B cell (primary cell): ENCODE results near the gene ZDHHC22. TPM values are rescaled to one million over a fixed set of nuclear protein-coding genes. Genes with fewer than 3 reads are reported as not detected.

ENCODE experiments used
- ATAC-seq: fragments of 200-7000 bp; cut with Tn5 transposase; one replicate; pipeline ENCODE4 v1.10.0; 2021; ENCODE audit warnings: low read depth, mild to moderate bottlenecking, moderate number of reproducible peaks, moderate library complexity
- CTCF ChIA-PET: fragments of 350-600 bp; sonication (Branson Sonifier 250); formaldehyde crosslinking; loops from one replicate; lab custom pipeline; 2021; ENCODE audit warnings: antibody characterized with exemption, inconsistent platforms; lab: Charles Lee
- POLR2A ChIA-PET: fragments of 350-600 bp; sonication (Branson Sonifier 250); formaldehyde crosslinking; loops from one replicate; lab custom pipeline; 2021; ENCODE audit warnings: antibody characterized with exemption; lab: Charles Lee
- DNase-seq: peaks from one replicate; pipeline ENCODE4 v3.0.0; 2013
- H2AFZ ChIP-seq: 2 replicates; pipeline ENCODE4 v1.6.1; 2012; ENCODE audit warnings: mild to moderate bottlenecking, low read depth, low read length; ENCODE audit not compliant: insufficient read depth, poor library complexity, severe bottlenecking
- H3K27ac ChIP-seq, 2 donors: 1 replicate in 1 of 2; 2 replicates in 1 of 2; pipeline ENCODE4 v1.5.1; 2012 to 2013; ENCODE audit warnings: low read length in 2 of 2, mild to moderate bottlenecking in 2 of 2, moderate library complexity in 1 of 2
- H3K27me3 ChIP-seq, 4 experiments: fragments of 200-600 bp in 1 of 4; sonication (generic) in 1 of 4; replicated peaks in 1 of 4; 1 replicate in 2 of 4; 2 replicates in 2 of 4; pipeline versions ENCODE4 v1.6.1 to v1.7.0; 2013 to 2016; ENCODE audit warnings: low read length in 3 of 4, mild to moderate bottlenecking in 2 of 4, mixed read lengths in 1 of 4, moderate library complexity in 1 of 4; ENCODE audit not compliant: insufficient read depth in 4 of 4, control insufficient read depth in 3 of 4; ENCODE audit errors: control extremely low read depth in 1 of 4
- H3K36me3 ChIP-seq, 2 experiments: replicated peaks in 1 of 2; 1 replicate in 1 of 2; 2 replicates in 1 of 2; pipeline versions ENCODE4 v1.6.1 to v1.7.1; 2013; ENCODE audit warnings: low read length in 1 of 2; ENCODE audit not compliant: insufficient read depth in 2 of 2, control insufficient read depth in 1 of 2; ENCODE audit errors: control extremely low read depth in 1 of 2, extremely low read depth in 1 of 2
- H3K4me1 ChIP-seq, 2 donors: fragments of 200-600 bp in 1 of 2; sonication (generic) in 1 of 2; 1 replicate in 1 of 2; 2 replicates in 1 of 2; pipeline versions ENCODE4 v1.5.1 to v1.6.1; 2013 to 2017; ENCODE audit warnings: low read length in 2 of 2; ENCODE audit not compliant: control insufficient read depth in 2 of 2, insufficient read depth in 2 of 2
- H3K4me2 ChIP-seq: replicated peaks from 2 replicates; pipeline ENCODE3; 2012; ENCODE audit warnings: mild to moderate bottlenecking, low read depth, low read length; ENCODE audit not compliant: poor library complexity, severe bottlenecking
- H3K4me3 ChIP-seq, 5 experiments: fragments of 200-600 bp in 1 of 5; sonication (generic) in 1 of 5; 1 replicate in 3 of 5; 2 replicates in 2 of 5; pipeline versions ENCODE4 v1.5.1 to v1.7.0; 2011 to 2016; ENCODE audit warnings: low read length in 4 of 5, mild to moderate bottlenecking in 4 of 5, low read depth in 2 of 5, control low read depth in 1 of 5, moderate library complexity in 1 of 5; ENCODE audit not compliant: insufficient read depth in 1 of 5; ENCODE audit errors: control extremely low read depth in 1 of 5, extremely low read depth in 1 of 5
- H3K79me2 ChIP-seq: fragments of 200-600 bp; sonication (generic); one replicate; pipeline ENCODE4 v1.6.0; 2016; ENCODE audit warnings: low read length; ENCODE audit not compliant: control insufficient read depth, insufficient read depth
- H3K9ac ChIP-seq: fragments of 200-600 bp; sonication (generic); 2 replicates; pipeline ENCODE4 v1.6.1; 2017; ENCODE audit warnings: mild to moderate bottlenecking, low read length, moderate library complexity
- H3K9me3 ChIP-seq, 3 donors: one replicate each; pipeline versions ENCODE4 v1.6.1 to v1.7.1; 2013; ENCODE audit warnings: low read length in 2 of 3; ENCODE audit not compliant: control insufficient read depth in 2 of 3, insufficient read depth in 1 of 3; ENCODE audit errors: control extremely low read depth in 1 of 3
- H4K20me1 ChIP-seq: 2 replicates; pipeline ENCODE4 v1.6.0; 2012; ENCODE audit warnings: mild to moderate bottlenecking, low read length; ENCODE audit not compliant: insufficient read depth, control insufficient read depth, poor library complexity, severe bottlenecking
- H3K27ac Mint-ChIP-seq: one replicate; pipeline ENCODE4 v1.8.0; 2021; ENCODE audit warnings: mixed read lengths
- H3K27me3 Mint-ChIP-seq: one replicate; pipeline ENCODE4 v1.8.0; 2021; ENCODE audit warnings: mixed read lengths
- H3K4me1 Mint-ChIP-seq: one replicate; pipeline ENCODE4 v1.8.0; 2021; ENCODE audit warnings: mixed read lengths
- H3K4me3 Mint-ChIP-seq: one replicate; pipeline ENCODE4 v1.8.0; 2021; ENCODE audit warnings: mixed read lengths
- H3K9me3 Mint-ChIP-seq: one replicate; pipeline ENCODE4 v1.8.0; 2022; ENCODE audit warnings: mixed read lengths; ENCODE audit not compliant: insufficient read depth
- EZH2 ChIP-seq: IDR thresholded peaks from 2 replicates; pipeline ENCODE4 v1.6.1; 2012; ENCODE audit warnings: borderline replicate concordance, low read depth, mild to moderate bottlenecking, moderate library complexity, low read length; ENCODE audit not compliant: insufficient read depth, poor library complexity, severe bottlenecking
- WGBS: methylation state at CpG from one replicate; pipeline ENCODE4 v1.1.5; 2013; ENCODE audit warnings: missing lambda C conversion rate; ENCODE audit not compliant: insufficient coverage; 5-methylcytosine and 5-hydroxymethylcytosine counted together
- intact Hi-C: fragments of 100-400 bp; cut with micrococcal nuclease; formaldehyde crosslinking; loops from one replicate; pipeline ENCODE4 v1.10.0; 2022
- polyA plus RNA-seq: library from polyadenylated mRNA; depleted of rRNA; stranded (reverse); fragments of >200 nt; gene quantifications from 2 replicates; pipeline ENCODE4 v1.2.3, GENCODE V29; 2012
- total RNA-seq, 2 donors: library from RNA; stranded (reverse); fragments of 120-200 nt in 1 of 2; gene quantifications; 1 replicate in 1 of 2; 2 replicates in 1 of 2; pipeline versions ENCODE4 v1.2.3 to v1.2.4, GENCODE V29; 2013 to 2022
- TF ChIP-seq, protein P1 (sequence below): fragments of 200-600 bp; IDR thresholded peaks from one replicate; pipeline ENCODE4 v1.8.0; 2022; ENCODE audit warnings: antibody characterized with exemption, mild to moderate bottlenecking

The ZDHHC22 gene
- total and polyA plus RNA-seq, 2 donors (not counting 1 experiment from before 2014, with no cell fraction given), result not detected

DNA sequence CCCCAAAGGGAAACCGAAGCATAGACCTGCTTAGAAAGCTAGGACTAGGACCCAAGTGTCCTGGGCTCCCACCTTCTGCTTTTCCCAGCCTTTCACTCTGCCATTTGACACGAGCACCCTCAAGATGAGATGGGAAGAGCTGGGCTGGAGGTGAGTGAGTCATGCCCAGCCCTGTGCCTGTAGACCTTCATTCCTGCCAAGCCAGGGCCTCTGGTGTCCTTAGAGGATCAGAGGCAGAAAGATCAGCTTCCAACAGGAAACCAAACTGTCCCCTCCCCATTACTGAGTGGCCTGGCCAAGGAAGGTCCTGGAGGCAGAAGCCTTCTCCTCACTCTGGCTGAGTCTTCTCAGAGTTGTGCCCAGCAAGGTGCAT, 43.5 kb upstream of the ZDHHC22 start:
- Histone ChIP-seq H3K9ac (no peak overlapping the region), H3K27me3 (peaks cover 0 to 41% (median 4%) of the 10 kb centered on the region in 4 experiments), H3K4me1 (peaks cover 18 to 30% of the 10 kb centered on the region in 2 donors), H4K20me1 (no peaks in the 10 kb centered on the region), H3K9me3 (peaks cover 0 to 3% (median 0%) of the 10 kb centered on the region in 3 donors), H3K36me3 (no peaks in the 10 kb centered on the region), H2AFZ (no peak overlapping the region), H3K79me2 (no peaks in the 10 kb centered on the region), H3K4me2 (no peak overlapping the region), H3K4me3 (no peak overlapping the region), H3K27ac (no peak overlapping the region)
- Mint-ChIP-seq H3K27me3 (peaks cover 28% of the 10 kb centered on the region), H3K27ac (no peak overlapping the region), H3K4me3 (no peak overlapping the region), H3K9me3 (no peaks in the 10 kb centered on the region), H3K4me1 (peaks cover 13% of the 10 kb centered on the region)
- ChIA-PET CTCF (no interaction called here), POLR2A (interaction anchor here (0.6 kb wide), 1 partner anchor 222 kb away, joined by 10 read pairs; no protein-coding TSS in a partner anchor)
- no peak for ATAC-seq
- TF ChIP-seq, protein P1, sequence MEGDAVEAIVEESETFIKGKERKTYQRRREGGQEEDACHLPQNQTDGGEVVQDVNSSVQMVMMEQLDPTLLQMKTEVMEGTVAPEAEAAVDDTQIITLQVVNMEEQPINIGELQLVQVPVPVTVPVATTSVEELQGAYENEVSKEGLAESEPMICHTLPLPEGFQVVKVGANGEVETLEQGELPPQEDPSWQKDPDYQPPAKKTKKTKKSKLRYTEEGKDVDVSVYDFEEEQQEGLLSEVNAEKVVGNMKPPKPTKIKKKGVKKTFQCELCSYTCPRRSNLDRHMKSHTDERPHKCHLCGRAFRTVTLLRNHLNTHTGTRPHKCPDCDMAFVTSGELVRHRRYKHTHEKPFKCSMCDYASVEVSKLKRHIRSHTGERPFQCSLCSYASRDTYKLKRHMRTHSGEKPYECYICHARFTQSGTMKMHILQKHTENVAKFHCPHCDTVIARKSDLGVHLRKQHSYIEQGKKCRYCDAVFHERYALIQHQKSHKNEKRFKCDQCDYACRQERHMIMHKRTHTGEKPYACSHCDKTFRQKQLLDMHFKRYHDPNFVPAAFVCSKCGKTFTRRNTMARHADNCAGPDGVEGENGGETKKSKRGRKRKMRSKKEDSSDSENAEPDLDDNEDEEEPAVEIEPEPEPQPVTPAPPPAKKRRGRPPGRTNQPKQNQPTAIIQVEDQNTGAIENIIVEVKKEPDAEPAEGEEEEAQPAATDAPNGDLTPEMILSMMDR, result no peak
- TF ChIP-seq EZH2, result no peak
- no peak for DNase-seq
- intact Hi-C loops, result no loop called here
- WGBS, result 86% methylated on average over 1 of the region's 2 CpGs

DNA sequence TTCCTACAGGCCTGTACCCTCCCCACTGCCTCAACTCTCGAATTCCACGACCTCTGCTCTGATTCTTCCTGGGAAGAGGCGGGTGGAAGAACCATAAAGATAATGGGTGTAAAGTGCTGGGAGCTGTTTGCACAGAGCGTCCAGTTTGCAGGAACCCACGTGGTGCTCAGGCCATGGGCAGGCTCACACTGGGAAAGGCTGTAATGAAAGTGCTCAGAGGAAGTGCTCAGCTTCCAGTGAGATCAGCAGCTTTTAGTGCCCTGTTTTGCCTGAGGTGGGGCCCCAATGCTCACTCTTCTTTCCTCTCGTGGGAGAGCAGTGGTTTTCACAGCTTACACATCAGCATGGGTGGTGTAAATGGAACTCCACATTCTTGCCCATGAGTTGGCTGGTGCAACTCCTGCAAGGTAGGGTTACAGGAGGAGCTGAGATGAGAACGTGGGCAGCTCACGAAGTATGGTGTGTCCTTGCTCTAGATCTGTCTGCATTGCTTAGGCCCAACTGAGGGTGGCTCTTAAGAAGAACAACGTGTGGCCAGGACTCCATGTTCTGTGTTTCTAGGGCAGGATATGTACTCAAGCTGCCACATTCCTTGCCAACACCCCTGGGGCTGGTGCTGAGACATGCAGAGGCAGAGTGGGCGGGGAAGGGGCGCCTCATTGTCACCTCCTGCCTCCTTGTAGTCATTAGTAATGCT, 43.0 kb upstream of the ZDHHC22 start:
- Histone ChIP-seq H3K9ac (no peak overlapping the region), H3K4me2 (no peak overlapping the region), H2AFZ (no peak overlapping the region), H4K20me1 (no peaks in the 10 kb centered on the region), H3K27ac (no peak overlapping the region), H3K9me3 (peaks cover 0 to 3% (median 0%) of the 10 kb centered on the region in 3 donors), H3K79me2 (no peaks in the 10 kb centered on the region), H3K36me3 (no peaks in the 10 kb centered on the region), H3K4me3 (no peak overlapping the region), H3K4me1 (peaks cover 18 to 30% of the 10 kb centered on the region in 2 donors), H3K27me3 (peaks cover 0 to 41% (median 4%) of the 10 kb centered on the region in 4 experiments)
- Mint-ChIP-seq H3K27ac (no peak overlapping the region), H3K27me3 (peaks cover 31% of the 10 kb centered on the region), H3K4me3 (no peak overlapping the region), H3K4me1 (peaks cover 13% of the 10 kb centered on the region), H3K9me3 (no peaks in the 10 kb centered on the region)
- ChIA-PET CTCF (interaction anchor here (1.1 to 1.2 kb wide), 2 partner anchors 33 to 131 kb away, joined by 3 read pairs; no protein-coding TSS in a partner anchor), POLR2A (interaction anchor here (0.6 kb wide), 2 partner anchors 137 to 223 kb away, joined by 4 to 10 read pairs; no protein-coding TSS in a partner anchor)
- DNase-seq (no peak), ATAC-seq (no peak)
- WGBS, result 70% methylated on average over 7 of the region's 11 CpGs
- TF ChIP-seq, protein P1, result no peak
- TF ChIP-seq EZH2, result no peak
- intact Hi-C loops, result no loop called here
